Activated naive CD4-positive, alpha-beta T cell (primary cell): ENCODE measurements around the gene CXorf65.

Experiments used
- DNase-seq, 4 experiments: peaks; one replicate each; lab custom pipeline; 2025; lab: John Stamatoyannopoulos, UW

The CXorf65 gene

DNA sequence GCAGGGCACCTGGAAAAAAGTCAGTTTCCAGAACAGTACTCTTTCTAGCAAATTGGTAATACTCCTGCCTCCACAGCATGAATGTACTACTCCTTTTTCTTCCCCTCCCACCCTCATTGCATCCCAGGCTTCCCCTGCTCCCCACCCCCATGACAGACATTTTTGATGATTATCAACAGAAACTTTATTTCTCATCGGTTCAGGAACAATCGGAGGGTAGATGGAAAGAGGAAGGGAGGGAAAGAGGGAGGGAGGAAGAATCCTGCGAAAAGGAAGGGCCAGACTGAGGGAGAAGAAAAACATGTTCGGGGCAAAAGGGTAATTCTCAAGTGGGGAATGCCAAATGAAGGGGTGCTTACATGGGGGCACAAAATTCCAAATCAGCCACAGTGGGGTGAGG, 705 bp upstream of the CXorf65 start:
- no peak for DNase-seq

DNA sequence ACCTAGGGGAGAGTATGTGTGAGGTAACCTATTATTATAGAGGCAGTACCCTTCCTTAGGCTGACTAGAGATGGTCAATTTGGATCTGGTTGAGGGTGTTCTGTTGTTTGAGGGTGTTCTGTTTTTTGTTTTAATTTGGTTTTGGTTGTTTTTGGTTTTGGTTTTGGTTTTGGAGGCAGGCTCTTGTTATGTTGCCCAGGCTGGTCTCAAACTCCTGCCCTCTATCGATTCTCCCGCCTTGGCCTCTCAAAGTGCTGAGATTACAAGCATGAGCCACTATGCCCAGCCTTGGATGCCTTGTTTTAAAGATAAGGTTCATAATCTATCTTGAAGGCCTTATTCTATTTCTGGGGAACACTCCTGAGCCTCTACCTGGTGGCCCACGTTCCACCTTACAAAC, 912 bp downstream of the CXorf65 start:
- DNase-seq: no peak

DNA sequence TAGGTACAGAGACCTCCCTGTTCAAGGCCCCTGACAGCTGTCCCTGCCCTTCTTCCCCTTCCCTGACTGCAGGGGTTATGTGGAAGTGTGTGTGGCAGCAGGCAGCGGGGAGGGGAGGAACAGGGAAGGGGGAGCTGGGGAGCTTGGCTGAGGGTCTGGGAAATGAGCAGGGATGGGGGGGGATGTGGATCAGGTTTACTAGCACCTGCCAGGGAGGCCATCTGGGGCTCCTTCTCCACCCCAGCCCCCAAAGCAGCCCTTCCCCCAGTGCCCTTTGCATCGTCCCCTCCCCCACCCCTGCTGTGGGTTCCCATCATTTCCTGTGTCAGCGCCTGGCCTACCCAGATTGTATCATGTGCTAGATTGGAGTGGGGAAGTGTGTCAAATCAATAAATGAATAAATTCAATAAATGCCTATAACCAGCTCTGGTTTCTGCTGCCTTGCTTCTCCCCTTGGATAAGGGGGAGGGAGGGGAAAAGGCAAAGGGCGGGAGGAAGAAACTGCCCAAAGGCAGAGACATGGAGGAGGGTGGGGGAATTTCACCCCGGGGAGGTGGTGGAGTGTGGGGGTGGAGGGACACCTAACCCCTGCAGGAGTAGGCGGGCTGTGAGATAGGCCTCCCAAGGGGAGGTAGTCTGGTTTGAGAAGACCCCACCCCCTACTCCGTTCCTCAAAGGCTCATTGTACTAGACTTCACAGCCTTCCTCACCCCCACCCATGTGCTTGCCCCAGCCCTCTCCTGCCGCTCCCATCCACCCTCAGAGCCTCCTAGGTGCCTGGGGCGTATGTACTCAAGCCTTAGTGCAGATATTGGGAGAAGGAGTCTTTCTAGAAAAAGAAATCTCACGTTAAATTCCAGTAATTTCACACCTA, 3.2 kb downstream of the CXorf65 start:
- DNase-seq: peak in 3 of 4 experiments; percentile 10 to 42 (median 17)

DNA sequence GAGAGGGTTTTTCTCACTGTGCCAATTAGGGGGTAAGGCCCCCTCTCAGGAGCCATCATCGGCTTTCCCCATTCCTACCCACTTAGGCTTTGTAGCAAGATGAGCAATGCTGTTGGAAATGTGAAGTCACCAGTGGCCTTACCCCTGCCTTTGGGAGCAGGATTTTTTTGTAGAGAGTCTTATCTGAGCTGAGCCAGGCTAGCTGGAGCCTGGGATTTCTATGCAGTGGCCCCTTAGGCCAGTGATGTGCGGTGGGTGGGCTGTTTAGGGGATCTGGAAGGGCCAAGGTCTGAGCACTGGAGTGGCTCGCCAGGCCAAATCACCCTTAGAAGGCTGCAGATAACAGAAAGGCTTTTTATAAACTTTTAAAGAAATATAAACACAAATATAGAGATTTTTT, 4.2 kb downstream of the CXorf65 start:
- no peak for DNase-seq

DNA sequence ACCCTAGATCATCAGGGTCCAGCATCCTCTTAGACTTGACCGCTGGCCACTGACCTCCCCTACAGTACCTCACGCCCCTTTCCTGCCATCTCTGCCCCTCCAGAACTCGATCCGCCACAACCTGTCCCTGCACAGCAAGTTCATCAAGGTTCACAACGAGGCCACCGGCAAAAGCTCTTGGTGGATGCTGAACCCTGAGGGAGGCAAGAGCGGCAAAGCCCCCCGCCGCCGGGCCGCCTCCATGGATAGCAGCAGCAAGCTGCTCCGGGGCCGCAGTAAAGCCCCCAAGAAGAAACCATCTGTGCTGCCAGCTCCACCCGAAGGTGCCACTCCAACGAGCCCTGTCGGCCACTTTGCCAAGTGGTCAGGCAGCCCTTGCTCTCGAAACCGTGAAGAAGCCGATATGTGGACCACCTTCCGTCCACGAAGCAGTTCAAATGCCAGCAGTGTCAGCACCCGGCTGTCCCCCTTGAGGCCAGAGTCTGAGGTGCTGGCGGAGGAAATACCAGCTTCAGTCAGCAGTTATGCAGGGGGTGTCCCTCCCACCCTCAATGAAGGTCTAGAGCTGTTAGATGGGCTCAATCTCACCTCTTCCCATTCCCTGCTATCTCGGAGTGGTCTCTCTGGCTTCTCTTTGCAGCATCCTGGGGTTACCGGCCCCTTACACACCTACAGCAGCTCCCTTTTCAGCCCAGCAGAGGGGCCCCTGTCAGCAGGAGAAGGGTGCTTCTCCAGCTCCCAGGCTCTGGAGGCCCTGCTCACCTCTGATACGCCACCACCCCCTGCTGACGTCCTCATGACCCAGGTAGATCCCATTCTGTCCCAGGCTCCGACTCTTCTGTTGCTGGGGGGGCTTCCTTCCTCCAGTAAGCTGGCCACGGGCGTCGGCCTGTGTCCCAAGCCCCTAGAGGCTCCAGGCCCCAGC, 5.7 kb downstream of the CXorf65 start:
- peak in 1 of 4 experiments; percentile 12 for DNase-seq

DNA sequence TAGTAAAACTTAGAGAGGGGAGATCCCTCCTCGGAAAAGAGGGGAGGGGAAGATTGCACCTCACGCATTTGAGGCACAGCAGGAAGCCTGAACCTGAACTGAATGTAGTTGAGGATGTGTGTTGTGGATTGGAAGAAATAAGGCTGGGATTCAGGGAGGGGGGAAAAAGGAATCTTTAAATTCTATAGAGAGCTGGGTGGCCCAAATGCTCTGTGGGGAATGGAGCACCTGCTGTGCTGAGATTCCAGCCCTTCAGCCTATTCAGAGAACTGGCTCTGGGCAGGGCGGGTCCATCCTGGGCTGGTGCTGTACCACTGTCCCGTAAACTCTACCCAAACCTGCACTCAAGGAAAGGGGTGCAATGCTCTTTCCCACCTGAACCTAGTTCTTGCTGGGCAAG, 6.8 kb downstream of the CXorf65 start:
- no peak for DNase-seq

DNA sequence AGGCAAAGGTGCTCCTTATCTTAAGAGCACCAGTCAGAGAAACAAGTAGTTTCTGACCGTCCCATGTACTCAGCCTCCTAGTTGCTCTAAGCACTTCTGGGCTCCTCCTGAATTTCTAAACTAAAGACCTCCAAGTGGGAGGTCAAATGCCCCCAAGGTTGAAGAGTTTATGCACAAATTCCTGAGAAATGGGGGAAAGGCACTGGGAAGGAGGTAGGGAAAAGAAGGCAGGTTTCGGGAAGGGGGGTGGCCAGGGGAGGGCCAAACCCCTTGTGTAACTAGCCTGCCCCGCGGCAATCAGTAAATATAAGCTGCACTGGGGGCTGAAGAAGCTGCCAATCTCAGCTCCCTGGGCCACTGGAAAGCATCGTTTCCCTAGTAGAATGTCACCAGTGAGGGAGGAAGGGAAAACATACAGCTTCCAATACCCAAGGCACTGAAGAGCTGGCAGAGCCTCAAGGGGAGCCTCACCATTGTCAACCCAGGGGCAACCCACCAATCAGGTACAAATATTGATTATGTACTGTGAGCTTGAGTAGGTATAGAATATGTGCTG, 7.5 kb downstream of the CXorf65 start:
- DNase-seq: no peak

DNA sequence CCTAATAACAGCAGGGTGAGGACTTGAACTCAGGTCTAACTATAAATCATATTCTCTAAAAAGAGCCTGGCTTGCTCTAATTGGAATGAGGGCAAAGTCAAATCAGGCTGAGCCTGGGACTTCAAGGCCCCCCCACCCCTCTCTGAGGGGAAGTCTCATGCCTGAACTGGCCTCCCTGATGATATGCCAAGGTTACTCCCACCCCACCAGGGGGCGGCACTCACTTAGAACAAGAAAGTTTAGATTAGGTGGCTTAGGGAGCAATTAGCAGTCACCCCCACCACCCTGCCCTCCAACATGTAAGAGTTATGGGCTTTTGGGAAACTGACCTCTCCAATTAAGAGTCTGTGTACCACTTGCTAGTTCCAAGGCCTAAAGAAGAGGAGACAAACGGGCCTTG, 8.2 kb downstream of the CXorf65 start:
- DNase-seq: peak; percentile 4 to 72 (median 44)

DNA sequence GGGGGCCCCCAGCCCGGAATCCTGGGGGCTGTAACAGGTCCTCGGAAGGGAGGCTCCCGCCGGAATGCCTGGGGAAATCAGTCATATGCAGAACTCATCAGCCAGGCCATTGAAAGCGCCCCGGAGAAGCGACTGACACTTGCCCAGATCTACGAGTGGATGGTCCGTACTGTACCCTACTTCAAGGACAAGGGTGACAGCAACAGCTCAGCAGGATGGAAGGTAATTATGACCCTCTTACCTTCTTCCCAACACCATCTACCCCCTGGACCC, 9.8 kb downstream of the CXorf65 start:
- peak in 1 of 4 experiments; percentile 26 for DNase-seq

DNA sequence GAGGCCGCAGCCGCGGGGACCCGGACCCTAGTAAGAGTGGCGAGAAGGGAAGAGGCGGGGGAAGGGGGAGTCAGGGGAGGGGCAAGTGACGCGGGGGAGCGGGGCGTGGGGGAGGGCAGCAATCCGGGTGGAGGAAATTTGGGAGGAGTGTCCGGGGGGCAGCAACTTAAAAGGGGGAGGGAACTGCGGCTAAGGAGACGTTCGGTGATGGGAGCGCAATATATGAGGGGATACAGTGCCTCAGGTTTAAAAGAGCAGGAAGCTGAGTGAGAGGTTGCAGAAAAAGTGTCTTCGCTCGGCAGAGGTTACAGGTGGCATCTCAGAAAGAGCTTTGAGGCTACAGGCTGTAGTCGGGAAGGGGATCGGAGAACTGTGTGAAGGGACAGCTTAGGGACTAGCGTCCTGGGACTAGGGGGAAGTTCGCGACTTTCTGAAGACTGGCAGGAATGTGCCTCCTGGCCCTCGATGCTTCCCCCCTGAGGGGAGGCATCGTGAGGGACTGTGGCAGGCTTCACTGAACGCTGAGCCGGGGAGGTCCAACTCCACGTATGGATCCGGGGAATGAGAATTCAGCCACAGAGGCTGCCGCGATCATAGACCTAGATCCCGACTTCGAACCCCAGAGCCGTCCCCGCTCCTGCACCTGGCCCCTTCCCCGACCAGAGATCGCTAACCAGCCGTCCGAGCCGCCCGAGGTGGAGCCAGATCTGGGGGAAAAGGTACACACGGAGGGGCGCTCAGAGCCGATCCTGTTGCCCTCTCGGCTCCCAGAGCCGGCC, 10.4 kb downstream of the CXorf65 start:
- DNase-seq: peak in 1 of 4 experiments; percentile 26

DNA sequence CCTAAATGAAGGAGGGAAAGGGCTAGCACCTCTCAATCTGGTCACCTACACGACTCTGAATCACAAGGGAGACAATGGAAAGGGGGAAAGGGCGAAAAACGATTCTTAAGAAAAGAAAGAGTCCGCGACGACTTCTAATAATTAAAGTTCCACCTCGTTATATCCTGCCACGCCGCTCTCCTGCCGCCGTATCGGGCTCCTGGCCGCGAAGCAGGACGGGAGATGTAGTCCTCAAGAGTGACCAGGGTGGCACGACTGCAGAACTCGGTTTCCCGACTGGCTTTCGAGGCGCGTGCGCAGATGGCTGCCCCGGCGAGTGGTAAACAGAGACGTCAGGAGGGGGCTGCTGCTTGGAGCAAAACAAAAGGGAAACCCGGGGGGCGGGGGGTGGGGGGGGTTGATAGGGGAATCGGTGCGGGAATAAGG, 11.0 kb downstream of the CXorf65 start, which contains the start of gene FOXO4:
TSS of gene FOXO4 (plus strand) at position 297 of the 426 bp plus-strand sequence. CDS start 678 bp downstream, outside the sequence.
- peak; percentile 58 to 79 (median 70) for DNase-seq

DNA sequence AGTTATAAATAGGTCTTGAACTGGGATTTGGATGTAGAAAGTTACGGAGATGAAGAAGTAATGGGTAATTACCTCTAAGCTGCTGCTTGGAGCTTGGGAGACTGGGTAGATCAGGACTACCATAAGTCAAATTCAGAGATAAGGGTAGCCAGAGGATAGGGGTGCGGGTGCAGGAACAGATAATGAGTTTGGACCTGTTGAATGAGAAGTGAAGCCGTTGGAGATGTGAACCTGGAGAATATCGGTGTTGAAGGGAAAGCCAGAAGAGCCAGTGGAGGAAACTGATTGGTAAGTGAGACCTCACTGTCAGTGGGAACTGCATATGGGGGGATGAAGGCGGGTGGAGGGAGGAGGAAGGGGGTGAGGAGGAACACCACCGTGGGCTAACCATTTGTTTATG, 11.5 kb downstream of the CXorf65 start:
- DNase-seq: no peak

DNA sequence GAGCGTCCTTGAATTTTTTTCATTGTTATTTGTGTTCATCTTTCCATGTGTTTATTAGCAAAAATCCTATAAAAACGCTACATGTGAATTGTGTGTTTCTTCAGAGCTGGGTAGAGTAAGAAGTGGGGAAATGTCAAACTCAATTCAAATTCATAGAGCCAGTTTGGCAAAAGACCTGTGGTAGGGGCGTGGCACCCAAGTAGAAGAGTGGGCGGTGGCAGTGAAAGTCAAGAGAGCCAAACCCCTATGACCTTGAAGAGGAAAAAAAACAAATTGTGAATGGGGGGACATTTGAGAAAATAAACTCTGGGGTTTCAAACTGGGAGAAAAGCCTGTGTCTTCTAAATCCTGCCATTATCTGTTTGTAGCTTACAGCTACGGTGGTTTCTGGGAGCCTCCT, 15.3 kb downstream of the CXorf65 start:
- no peak for DNase-seq

DNA sequence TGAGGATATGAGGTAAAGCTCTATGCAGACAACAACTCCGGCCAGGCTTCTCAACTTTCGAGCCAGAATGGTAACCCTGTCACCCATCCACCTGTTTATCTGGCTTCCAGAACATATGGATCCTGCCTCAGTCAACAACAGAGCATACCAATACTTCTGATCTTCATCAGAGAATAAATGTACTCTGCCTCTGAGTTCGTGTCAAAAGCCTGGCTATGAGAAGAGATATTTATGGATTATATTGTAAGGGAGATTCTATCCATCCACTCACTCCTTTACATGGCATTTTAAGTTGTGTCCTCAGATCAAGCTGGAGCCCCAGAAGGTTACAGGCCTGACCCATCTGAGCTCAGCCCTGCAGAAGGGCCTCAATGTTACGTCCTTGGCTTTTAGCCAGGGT, 20.6 kb downstream of the CXorf65 start:
- no peak for DNase-seq

DNA sequence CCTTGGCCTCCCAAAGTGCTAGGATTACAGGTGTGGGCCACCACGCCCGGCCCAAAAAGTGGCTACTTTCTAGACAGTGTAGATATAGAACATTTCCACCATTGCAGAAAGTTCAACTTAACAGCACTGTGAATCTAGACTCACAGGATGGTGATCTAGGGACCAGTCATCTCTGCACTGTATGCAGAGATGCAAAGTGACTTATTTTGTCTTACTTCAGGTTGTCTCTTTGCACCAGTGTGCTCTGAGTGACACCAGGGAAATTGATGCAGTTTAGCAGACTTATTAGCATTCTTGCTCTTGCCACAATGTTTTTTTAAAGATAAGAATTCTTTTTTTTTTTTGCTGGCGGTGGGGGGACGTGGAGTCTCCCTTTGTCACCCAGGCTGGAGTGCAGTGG, 23.7 kb downstream of the CXorf65 start:
- no peak for DNase-seq

DNA sequence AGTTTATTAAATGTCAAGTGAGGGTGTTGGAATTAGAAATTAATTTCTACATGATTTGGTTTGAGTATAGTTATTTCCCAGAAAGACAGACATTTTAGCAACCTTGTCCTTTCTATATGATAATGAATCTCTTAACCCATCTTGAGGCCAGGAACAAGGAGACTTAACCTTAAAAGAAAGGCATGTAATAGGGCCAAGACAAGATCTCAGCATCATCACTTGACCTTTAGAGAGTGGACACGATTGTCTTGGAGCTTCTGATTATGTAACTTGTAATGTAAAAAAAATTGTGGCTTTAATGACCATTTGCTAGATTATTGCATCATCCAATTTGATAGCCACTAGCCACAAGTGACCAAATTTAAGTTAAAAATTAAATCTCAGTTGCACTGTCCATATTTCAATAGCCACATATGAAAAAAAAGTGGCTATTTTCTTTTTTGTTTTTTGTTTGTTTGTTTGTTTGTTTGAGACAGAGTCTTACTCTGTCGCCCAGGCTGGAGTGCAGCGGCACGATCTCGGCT, 24.4 kb downstream of the CXorf65 start:
- DNase-seq: no peak

DNA sequence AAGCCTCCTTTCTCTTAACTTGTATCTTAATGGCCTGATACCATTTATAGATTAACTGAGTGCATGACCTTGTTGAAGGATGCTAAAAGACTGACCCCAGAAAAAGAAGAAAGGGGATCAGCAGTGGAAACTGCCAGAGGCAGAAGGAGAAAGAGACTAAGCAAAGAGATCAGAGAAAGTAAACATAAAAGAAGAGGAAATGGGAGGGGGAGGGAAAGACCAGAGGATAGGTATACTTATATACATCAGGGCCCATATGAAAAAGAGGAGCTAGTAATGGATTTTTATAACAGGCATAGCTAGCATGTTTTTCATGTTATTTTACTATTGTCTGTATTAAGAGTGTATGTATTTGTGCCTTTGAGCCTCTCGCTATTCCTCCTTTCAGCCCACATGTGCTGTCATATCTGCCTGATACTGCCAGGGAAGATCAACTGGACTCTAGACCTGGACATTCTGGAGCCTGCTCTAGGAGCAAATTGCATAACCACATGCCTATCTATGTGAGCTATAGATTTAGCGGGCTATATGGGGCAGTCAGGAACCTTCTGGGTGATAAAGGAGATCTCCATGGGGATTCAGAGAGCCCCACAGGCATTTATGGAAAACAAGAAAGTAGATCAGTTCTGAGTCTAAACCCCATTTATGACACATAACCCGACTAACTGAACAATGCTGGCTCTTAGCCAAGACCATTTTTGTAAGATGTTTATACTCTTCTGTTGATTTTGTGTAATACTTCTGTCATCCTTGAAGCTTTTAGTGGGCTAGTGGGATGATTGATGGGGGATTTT, 25.0 kb downstream of the CXorf65 start:
- DNase-seq: no peak

DNA sequence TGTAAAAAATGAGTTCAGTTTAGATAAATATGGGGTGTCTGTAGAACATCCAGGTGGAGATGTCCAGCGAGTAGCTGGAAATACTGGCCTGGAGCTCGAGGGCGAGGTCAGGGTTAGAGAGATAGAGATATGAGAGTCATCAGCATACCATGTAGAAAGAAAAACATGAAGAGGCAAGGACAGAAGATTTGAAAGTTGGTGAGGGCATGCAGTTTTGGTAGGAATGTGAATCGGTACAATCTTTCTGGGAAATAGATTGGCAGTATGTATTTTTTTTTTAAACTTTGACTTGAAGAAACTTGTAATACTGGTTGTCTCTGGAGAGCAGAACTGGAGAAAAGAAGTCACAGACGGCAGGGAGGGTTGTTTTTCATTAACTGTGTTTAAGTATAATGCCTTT, 36.0 kb downstream of the CXorf65 start:
- DNase-seq: no peak

DNA sequence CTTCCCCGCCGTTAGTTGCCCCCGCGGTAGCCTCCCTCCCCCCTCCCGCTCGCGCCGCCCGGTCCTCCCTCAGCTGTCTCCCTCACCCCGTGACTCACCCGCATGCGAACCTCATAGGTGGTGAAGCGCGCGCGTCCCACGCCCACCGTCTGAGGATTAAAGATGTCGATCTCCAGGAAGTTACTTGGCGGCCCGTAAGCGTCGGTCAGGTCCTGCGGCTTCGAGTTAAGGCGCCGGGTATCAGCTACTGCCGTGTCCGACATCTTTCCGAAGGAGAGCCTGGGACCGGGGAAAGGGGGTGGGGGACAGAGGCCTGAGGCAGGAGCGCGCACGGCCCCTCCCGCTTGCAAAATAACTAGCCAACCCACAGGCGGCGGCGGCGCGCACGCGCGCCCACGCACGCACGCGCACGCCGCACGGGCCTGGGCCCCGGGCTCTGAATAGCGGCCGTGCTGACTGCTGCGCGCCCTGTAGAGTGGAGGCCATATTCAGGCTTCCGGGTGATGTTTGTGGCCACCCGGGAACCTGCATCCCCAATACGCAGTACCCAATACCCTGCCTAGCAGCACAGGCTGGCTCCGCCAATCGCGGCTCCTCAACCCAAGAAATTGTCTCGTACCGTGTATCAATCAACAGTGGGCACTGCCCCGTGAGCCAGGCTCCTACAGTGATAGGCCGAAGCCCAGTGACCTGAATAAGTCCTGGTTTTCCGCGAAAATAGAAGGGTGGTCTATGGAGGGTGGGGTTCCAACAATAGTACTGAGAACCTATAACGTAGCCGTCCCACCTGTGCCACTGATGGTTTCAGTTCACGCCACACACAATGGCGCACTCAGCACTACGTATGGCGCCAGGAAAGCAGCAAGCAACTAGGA, 38.3 kb downstream of the CXorf65 start, which contains the start of gene SNX12:
TSS of gene SNX12 (minus strand) at position 291 of the 875 bp plus-strand sequence. CDS start at position 263, 28 bp downstream.
- peak; percentile 58 to 78 (median 72) for DNase-seq

DNA sequence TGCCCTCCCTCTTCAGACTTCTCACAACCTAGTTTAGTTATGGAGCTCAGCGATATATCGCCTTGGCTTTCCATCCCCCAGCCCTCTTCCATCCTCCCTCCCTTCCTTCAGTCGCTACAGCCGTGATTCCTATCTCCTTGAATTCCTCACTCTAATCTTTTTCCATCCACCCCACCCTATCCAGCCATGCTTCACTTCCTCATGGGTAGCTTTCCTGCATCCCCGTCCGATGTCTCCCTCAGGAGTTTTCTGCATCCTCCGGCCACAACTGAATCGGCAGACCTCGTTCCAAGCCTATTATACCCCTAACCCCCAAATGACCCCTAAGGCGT, 38.9 kb downstream of the CXorf65 start:
- no peak for DNase-seq
